NCI-H748 treated with DMSO at 0.1 percent for 48 hours (cell line): ENCODE measurements around the gene SNAP25.

Experiments
- DNase-seq: peaks from one replicate; lab custom pipeline; 2025; lab: John Stamatoyannopoulos, UW

Gene SNAP25

DNA sequence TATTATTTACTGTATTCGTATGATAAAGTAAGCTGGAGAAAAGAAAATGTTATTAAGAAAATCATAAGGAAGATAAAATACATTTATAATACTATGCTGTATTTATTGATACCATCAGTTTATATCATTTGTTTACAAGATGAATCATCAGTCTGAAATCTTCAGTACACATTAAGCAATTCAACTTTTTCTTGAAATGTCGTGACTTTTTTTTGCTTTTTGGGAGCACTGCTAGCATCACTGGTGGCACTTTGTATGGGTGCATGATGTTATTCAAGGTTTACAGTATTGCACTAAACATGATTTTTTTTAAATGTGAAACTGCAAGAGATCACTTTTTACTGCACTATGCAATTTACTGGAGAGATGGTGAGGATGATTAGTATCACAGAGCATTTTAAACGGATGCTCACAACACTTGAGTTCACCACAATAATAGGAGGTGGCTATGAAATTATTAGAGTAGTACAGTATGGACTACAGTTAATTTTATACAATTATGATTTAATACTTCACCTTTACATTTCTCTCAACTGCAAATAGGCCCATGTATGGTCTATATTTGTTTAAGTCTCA, 85.9 kb downstream of the SNAP25 start:
- DNase-seq = no peak

DNA sequence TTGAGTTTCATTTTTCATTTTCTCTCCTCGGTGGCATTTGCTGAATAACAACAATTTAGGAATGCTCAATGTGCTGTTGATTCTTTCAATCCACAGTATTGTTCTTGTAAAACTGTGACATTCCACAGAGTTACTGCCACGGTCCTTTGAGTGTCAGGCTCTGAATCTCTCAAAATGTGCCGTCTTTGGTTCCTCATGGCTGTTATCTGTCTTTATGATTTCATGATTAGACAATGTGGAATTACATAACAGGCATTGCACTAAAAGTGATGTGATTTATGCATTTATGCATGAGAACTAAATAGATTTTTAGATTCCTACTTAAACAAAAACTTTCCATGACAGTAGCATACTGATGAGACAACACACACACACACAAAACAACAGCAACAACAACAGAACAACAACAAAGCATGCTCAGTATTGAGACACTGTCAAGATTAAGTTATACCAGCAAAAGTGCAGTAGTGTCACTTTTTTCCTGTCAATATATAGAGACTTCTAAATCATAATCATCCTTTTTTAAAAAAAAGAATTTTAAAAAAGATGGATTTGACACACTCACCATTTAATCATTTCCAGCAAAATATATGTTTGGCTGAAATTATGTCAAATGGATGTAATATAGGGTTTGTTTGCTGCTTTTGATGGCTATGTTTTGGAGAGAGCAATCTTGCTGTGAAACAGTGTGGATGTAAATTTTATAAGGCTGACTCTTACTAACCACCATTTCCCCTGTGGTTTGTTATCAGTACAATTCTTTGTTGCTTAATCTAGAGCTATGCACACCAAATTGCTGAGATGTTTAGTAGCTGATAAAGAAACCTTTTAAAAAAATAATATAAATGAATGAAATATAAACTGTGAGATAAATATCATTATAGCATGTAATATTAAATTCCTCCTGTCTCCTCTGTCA, 88.1 kb downstream of the SNAP25 start:
- DNase-seq = no peak

DNA sequence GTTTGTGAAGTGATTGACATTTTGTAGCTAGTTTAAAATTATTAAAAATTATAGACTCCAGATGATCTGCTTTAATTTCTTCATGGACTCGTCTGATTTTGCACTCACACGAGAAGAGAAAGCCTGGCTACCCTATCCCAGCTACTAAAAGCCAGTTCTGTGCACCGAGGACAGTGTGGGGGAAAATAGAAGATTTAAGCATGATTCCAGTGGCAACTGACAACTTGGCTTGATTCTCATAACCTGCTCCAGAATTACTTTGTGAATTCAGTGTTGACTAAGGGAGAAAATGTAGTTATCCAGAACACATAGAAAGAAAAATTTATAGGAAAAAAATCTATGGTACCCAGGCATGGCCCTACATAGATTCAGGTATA, 88.7 kb downstream of the SNAP25 start:
- DNase-seq = no peak

GRCh38 chr20:10308652-10309051, 90.0 kb downstream of the SNAP25 start:
- no peak for DNase-seq

GRCh38 chr20:10309326-10309725, 90.7 kb downstream of the SNAP25 start:
- no peak for DNase-seq

DNA sequence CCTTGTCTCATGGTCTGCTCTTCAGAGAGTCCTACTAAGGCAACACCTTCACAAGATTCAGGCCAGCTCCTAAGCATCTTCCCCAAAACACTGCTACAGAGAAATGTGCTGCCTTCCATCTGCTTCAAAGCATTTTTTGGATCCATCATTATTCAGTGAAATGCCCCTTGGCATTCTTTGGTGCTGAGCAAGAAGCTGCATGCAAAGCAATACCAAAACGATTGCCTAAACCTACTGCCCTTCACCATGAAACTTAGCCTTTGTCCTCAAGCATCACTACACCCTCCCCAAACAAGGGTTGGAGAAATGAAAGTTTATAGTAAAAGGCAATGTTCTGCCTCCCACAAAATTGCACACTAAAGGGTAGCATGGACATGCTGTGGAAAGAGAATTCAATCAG, 93.5 kb downstream of the SNAP25 start:
- DNase-seq = no peak

DNA sequence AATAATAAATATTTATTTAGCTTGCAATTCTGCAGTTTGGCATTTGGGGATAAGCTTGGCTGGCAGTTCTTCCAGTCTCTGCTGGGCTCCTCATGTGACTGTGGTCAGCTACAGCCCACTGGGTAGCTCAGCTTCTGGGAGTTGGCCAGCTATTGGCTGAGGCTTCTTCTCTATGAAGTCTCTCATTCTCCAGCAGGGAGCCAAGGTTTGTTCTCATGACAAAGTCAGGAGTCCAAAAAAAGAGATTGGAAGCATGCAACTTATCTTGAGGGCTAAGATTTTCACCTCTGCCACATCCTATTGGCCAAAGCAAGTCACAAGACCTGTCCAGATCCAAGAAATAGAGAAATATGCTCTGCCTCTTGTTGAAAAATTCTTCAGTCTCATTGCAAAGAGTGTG, 94.6 kb downstream of the SNAP25 start:
- no peak for DNase-seq

DNA sequence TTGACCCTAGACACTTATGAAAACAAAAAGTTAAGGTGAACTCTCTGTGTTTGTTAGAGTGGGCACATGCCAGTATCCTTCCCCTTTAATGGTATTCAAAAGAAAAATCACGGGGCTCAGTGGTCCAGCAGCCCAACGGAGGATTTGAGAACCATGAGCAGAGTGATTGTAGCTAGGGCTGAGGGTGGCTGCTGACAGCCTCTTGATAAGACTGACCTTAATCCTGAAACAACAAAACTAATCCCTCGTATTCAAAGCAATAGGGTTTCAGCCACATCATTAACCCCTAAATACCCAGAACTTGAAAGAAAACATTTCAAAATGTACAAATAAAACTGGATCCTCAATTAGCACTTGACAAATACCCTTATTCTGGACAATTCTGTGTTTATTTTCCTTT, 95.1 kb downstream of the SNAP25 start:
- DNase-seq = no peak

- no peak for DNase-seq
These were observed 95.6 kb downstream of the SNAP25 start for GRCh38 chr20:10314198-10314597.

DNA sequence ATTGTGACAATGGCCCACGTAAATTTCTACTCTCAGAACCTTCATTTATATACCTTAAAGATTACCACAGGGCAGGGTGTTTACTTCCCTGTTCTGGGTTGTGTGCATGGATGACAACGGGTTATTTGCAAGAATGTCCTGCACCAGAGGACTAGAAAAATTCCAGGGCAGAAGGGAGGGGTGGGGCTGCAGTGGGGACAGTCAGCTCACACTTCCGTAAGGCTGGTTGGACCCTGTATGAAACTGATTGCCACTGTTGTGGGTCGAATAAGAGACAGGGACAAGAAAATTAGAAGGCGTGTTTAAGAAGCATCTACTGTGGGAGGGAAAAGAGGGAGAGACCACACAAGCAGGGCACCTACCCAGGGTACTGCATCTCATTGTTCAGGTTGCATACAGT, 96.5 kb downstream of the SNAP25 start:
- no peak for DNase-seq

DNA sequence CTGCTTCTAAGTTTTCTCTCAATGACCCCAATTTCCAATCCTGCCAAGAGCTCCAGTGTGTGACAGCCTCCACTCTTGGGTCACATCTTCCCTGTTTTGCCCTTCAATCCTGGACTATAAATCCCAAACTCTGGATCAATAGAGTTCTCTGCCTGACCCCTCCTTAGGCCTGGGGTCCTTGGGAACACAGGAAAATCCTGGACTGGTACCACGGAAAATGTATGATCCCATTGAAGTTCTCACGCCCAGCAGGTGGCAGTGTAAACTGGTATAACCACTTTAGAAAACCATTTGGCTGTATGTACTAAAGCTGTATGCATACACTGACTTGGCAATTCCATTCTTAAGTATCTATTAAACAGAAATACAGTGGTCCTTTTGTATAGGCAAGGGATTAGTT, 98.0 kb downstream of the SNAP25 start:
- no peak for DNase-seq

GRCh38 chr20:10318291-10319024, 99.8 kb downstream of the SNAP25 start:
- DNase-seq = no peak

- DNase-seq = no peak
These were observed 101.2 kb downstream of the SNAP25 start for GRCh38 chr20:10319855-10320254.

- no peak for DNase-seq
These were observed 102.6 kb downstream of the SNAP25 start for GRCh38 chr20:10321138-10321717.

DNA sequence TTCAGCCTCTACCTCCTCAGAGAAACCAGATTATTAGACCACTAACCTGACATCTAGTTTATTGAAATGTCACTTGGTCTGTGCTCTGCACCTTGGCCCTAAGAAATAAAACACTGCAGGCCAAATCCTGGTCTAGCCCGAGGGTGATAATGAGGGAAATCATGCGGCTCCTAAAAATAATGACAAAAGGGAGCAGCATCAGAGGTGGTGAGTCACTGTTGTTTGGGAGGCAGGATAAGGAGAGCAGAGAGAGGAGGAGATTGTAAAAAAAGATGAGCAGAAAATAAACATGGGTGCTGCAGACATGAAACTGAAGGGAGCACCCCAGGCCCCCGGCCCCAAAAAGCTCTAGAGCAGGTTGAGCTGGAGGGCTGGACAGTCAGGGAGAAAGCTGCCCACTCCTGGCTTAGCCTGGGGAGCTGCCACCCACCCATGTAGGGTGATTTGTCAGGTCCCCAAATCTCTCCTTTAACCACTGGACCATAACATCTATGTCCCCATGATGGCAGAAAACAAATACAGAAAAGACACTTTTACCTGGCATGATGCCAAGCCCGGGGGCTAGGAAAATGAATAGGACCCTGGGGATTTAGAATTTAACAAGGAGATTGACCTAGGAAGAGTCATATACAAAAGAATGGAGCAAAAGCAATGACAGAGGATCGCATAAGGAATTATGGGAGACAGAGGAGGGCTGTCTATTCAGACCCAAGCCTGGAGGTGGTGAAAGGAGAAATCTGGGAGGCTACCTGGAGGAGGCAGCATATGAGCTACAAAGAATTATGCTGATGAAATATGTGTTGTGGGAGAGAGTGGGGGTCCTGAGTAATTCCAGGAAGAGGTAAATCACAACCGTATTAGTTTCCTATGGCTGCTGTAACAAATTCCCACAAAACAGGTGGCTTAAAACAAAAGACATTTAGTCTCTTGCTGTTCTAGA, 103.7 kb downstream of the SNAP25 start:
- peak; percentile 66 for DNase-seq

- DNase-seq = no peak
These were observed 105.1 kb downstream of the SNAP25 start for GRCh38 chr20:10323729-10324128.

- no peak for DNase-seq
These were observed 105.7 kb downstream of the SNAP25 start for GRCh38 chr20:10324198-10324847.

DNA sequence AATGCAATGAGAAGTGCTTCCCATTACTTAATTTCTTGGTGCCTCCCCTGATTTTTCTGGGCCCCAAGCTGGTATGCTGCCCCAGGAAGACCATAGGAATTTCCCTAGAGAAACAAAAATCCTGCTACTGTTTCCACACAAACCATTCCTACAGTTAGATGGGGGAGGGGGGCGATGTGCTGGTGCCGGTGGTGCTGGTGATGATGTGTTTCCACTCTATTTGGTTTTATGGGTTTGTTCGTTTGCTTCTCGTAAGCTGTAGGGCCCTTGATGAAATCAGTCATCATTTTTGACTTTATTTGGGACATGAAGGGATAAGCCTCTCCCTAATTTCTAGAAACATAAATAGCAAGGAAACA, 110.2 kb downstream of the SNAP25 start:
- DNase-seq = no peak

- no peak for DNase-seq
These were observed 110.9 kb downstream of the SNAP25 start for GRCh38 chr20:10329387-10330005.

DNA sequence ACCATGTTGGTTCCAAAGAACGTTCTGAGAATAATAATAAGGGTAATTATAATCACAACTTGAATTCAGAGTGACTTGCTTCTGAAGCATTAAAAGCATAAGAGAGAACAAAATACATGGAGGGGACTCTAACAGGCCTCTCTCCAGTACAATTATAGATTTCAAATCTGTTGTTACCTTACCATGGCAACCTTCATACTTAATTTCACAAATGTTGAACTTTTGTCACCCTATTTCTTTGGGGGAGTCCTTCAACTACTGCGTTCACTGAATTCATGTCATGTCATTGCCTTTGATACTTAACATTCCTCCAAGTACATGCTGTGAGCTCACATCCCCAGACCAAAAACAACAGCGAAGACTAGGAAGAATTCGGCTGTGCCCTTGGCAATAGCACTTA, 111.4 kb downstream of the SNAP25 start:
- no peak for DNase-seq
